SK-N-SH (cell line): Measurements from ENCODE around the gene C1D.

ENCODE experiments used
- CTCF ChIP-seq: fragments of 200-600 bp; sonication (generic); IDR thresholded peaks from 2 replicates; pipeline ENCODE4 v1.6.1; 2017; ENCODE audit warnings: antibody characterized with exemption, mild to moderate bottlenecking, moderate library complexity
- ELF1 ChIP-seq: IDR thresholded peaks from 2 replicates; pipeline ENCODE4 v1.4.0; 2012
- JUND ChIP-seq: IDR thresholded peaks from 2 replicates; pipeline ENCODE4 v1.4.0; 2012
- MEF2A ChIP-seq: IDR thresholded peaks from 2 replicates; pipeline ENCODE4 v1.4.0; 2012; ENCODE audit warnings: low read depth, borderline replicate concordance
- RAD21 ChIP-seq: IDR thresholded peaks from 2 replicates; pipeline ENCODE4 v1.6.1; 2012; ENCODE audit warnings: mild to moderate bottlenecking, low read length
- TAF1 ChIP-seq: IDR thresholded peaks from 2 replicates; pipeline ENCODE4 v1.6.1; 2012; ENCODE audit warnings: low read depth, mild to moderate bottlenecking, low read length, moderate library complexity, borderline replicate concordance
- USF1 ChIP-seq: IDR thresholded peaks from 2 replicates; pipeline ENCODE4 v1.4.0; 2012; ENCODE audit warnings: low read depth, borderline replicate concordance
- ZBTB33 ChIP-seq: IDR thresholded peaks from 2 replicates; pipeline ENCODE4 v1.4.0; 2012; ENCODE audit warnings: low read depth, borderline replicate concordance

GRCh38 chr2:68103709-68104055 is 40.9 kb upstream of the C1D start:
- TF ChIP-seq RAD21 (no peak), CTCF (no peak), TAF1 (no peak), ZBTB33 (no peak), USF1 (no peak), JUND (no peak), ELF1 (no peak), MEF2A (no peak)
